HEK293 (cell line): ENCODE data around the gene VTI1B.

Experiments used
- MEIS1 ChIP-seq: sonication (generic); formaldehyde crosslinking; IDR thresholded peaks from 2 replicates; pipeline ENCODE4 v1.8.1; 2022; ENCODE audit warnings: missing genetic modification reagents, mild to moderate bottlenecking, borderline replicate concordance
- SP7 ChIP-seq: fragments of 450-650 bp; formaldehyde crosslinking; IDR thresholded peaks from 2 replicates; pipeline ENCODE4 v1.5.1; 2016; ENCODE audit warnings: missing biosample characterization, missing genetic modification characterization
- YY1 ChIP-seq: fragments of 450-650 bp; formaldehyde crosslinking; IDR thresholded peaks from 2 replicates; pipeline ENCODE4 v1.5.1; 2018; ENCODE audit warnings: missing biosample characterization, missing genetic modification characterization
- ZNF184 ChIP-seq: fragments of 450-650 bp; IDR thresholded peaks from 2 replicates; pipeline ENCODE4 v1.5.1; 2018; ENCODE audit warnings: missing biosample characterization, mild to moderate bottlenecking, missing genetic modification characterization
- ZNF214 ChIP-seq: fragments of 450-650 bp; formaldehyde crosslinking; IDR thresholded peaks from 2 replicates; pipeline ENCODE4 v1.5.1; 2017; ENCODE audit warnings: missing biosample characterization, mild to moderate bottlenecking, missing genetic modification characterization, borderline replicate concordance
- ZNF423 ChIP-seq: fragments of 450-650 bp; formaldehyde crosslinking; IDR thresholded peaks from 2 replicates; pipeline ENCODE4 v1.5.1; 2016; ENCODE audit warnings: missing biosample characterization, missing genetic modification characterization
- ZNF560 ChIP-seq: fragments of 450-650 bp; formaldehyde crosslinking; IDR thresholded peaks from 2 replicates; pipeline ENCODE4 v1.5.1; 2017; ENCODE audit warnings: missing biosample characterization, missing genetic modification characterization, borderline replicate concordance
- ZNF600 ChIP-seq: fragments of 450-650 bp; formaldehyde crosslinking; IDR thresholded peaks from 2 replicates; pipeline ENCODE4 v1.5.1; 2016; ENCODE audit warnings: missing biosample characterization, missing genetic modification characterization
- ZNF777 ChIP-seq: fragments of 450-650 bp; formaldehyde crosslinking; IDR thresholded peaks from 2 replicates; pipeline ENCODE4 v1.5.1; 2017; ENCODE audit warnings: missing biosample characterization, missing genetic modification characterization, borderline replicate concordance
- TF ChIP-seq, protein P1 (sequence below): fragments of 450-650 bp; formaldehyde crosslinking; IDR thresholded peaks from 2 replicates; pipeline ENCODE4 v1.5.1; 2016; ENCODE audit warnings: missing biosample characterization, missing genetic modification characterization
- TF ChIP-seq, protein P2 (sequence below): fragments of 450-650 bp; formaldehyde crosslinking; IDR thresholded peaks from 2 replicates; pipeline ENCODE4 v1.5.1; 2016; ENCODE audit warnings: missing biosample characterization, missing genetic modification characterization
- TF ChIP-seq, protein P3 (sequence below): fragments of 450-650 bp; formaldehyde crosslinking; IDR thresholded peaks from 2 replicates; pipeline ENCODE4 v1.5.1; 2016; ENCODE audit warnings: missing biosample characterization, missing genetic modification characterization
- TF ChIP-seq, protein P4 (sequence below): fragments of 450-650 bp; formaldehyde crosslinking; IDR thresholded peaks from 2 replicates; pipeline ENCODE4 v1.5.1; 2016; ENCODE audit warnings: missing biosample characterization, missing genetic modification characterization

DNA sequence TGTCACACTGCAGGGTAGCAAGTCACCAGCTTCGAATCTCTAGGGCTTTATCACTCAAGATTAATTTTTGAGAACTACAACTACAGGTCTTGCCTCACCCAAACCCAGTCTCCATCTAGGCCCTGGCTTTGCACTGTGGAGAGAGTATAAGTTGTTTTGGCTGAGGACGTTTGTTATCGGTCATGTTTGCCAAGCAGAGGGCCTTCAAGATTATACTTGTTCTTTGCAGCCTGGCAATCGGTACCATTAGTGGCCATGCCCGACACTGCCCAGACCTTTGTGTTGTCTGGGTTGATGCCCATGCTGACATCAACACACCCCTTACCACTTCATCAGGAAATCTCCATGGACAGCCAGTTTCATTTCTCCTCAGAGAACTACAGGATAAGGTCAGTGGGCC lies 29.0 kb downstream of the VTI1B start:
- TF ChIP-seq, protein P1, sequence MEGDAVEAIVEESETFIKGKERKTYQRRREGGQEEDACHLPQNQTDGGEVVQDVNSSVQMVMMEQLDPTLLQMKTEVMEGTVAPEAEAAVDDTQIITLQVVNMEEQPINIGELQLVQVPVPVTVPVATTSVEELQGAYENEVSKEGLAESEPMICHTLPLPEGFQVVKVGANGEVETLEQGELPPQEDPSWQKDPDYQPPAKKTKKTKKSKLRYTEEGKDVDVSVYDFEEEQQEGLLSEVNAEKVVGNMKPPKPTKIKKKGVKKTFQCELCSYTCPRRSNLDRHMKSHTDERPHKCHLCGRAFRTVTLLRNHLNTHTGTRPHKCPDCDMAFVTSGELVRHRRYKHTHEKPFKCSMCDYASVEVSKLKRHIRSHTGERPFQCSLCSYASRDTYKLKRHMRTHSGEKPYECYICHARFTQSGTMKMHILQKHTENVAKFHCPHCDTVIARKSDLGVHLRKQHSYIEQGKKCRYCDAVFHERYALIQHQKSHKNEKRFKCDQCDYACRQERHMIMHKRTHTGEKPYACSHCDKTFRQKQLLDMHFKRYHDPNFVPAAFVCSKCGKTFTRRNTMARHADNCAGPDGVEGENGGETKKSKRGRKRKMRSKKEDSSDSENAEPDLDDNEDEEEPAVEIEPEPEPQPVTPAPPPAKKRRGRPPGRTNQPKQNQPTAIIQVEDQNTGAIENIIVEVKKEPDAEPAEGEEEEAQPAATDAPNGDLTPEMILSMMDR (tag by site-specific recombination): no peak
- TF ChIP-seq ZNF184 (tag by site-specific recombination) (no peak), ZNF214 (tag by site-specific recombination) (no peak), YY1 (tag by site-specific recombination) (no peak), MEIS1 (CRISPR knock-in tag) (no peak), ZNF423 (tag by site-specific recombination) (no peak), SP7 (tag by site-specific recombination) (no peak), ZNF777 (tag by site-specific recombination) (no peak), ZNF600 (tag by site-specific recombination) (no peak), ZNF560 (tag by site-specific recombination) (no peak)
- TF ChIP-seq, protein P2, sequence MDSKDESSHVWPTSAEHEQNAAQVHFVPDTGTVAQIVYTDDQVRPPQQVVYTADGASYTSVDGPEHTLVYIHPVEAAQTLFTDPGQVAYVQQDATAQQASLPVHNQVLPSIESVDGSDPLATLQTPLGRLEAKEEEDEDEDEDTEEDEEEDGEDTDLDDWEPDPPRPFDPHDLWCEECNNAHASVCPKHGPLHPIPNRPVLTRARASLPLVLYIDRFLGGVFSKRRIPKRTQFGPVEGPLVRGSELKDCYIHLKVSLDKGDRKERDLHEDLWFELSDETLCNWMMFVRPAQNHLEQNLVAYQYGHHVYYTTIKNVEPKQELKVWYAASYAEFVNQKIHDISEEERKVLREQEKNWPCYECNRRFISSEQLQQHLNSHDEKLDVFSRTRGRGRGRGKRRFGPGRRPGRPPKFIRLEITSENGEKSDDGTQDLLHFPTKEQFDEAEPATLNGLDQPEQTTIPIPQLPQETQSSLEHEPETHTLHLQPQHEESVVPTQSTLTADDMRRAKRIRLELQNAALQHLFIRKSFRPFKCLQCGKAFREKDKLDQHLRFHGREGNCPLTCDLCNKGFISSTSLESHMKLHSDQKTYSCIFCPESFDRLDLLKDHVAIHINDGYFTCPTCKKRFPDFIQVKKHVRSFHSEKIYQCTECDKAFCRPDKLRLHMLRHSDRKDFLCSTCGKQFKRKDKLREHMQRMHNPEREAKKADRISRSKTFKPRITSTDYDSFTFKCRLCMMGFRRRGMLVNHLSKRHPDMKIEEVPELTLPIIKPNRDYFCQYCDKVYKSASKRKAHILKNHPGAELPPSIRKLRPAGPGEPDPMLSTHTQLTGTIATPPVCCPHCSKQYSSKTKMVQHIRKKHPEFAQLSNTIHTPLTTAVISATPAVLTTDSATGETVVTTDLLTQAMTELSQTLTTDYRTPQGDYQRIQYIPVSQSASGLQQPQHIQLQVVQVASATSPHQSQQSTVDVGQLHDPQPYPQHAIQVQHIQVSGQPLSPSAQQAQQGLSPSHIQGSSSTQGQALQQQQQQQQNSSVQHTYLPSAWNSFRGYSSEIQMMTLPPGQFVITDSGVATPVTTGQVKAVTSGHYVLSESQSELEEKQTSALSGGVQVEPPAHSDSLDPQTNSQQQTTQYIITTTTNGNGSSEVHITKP (tag by site-specific recombination): no peak
- TF ChIP-seq, protein P3, sequence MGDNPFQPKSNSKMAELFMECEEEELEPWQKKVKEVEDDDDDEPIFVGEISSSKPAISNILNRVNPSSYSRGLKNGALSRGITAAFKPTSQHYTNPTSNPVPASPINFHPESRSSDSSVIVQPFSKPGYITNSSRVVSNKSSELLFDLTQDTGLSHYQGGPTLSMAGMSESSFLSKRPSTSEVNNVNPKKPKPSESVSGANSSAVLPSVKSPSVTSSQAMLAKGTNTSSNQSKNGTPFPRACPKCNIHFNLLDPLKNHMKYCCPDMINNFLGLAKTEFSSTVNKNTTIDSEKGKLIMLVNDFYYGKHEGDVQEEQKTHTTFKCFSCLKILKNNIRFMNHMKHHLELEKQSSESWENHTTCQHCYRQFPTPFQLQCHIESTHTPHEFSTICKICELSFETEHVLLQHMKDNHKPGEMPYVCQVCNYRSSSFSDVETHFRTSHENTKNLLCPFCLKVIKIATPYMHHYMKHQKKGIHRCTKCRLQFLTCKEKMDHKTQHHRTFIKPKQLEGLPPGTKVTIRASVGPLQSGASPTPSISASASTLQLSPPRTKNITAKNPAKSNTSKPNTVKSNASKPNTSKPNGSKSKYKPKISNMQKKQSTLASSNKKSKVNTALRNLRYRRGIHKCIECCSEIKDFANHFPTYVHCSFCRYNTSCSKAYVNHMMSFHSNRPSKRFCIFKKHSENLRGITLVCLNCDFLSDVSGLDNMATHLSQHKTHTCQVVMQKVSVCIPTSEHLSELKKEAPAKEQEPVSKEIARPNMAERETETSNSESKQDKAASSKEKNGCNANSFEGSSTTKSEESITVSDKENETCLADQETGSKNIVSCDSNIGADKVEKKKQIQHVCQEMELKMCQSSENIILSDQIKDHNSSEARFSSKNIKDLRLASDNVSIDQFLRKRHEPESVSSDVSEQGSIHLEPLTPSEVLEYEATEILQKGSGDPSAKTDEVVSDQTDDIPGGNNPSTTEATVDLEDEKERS (tag by site-specific recombination): no peak
- TF ChIP-seq, protein P4, sequence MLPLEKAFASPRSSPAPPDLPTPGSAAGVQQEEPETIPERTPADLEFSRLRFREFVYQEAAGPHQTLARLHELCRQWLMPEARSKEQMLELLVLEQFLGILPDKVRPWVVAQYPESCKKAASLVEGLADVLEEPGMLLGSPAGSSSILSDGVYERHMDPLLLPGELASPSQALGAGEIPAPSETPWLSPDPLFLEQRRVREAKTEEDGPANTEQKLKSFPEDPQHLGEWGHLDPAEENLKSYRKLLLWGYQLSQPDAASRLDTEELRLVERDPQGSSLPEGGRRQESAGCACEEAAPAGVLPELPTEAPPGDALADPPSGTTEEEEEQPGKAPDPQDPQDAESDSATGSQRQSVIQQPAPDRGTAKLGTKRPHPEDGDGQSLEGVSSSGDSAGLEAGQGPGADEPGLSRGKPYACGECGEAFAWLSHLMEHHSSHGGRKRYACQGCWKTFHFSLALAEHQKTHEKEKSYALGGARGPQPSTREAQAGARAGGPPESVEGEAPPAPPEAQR (tag by site-specific recombination): no peak
